HCT116 (cell line): ENCODE data around the gene OR6X1. TPM values are rescaled to one million over a fixed set of nuclear protein-coding genes. Genes with fewer than 3 reads are reported as not detected.

ENCODE experiments used
- ATAC-seq: fragments of 200-7000 bp; cut with Tn5 transposase; 2 replicates; pipeline ENCODE4 v1.9.1; 2020; ENCODE audit warnings: mild to moderate bottlenecking, moderate library complexity
- BruUV-seq: library from RNA; stranded (reverse); fragments of 400-500 nt; replicated peaks from 2 replicates; lab custom pipeline; 2021; lab: Mats Ljungman, UMichigan
- CTCF ChIA-PET: fragments of 300-600 bp; sonication (Branson Sonifier 250); formaldehyde crosslinking; loops from one replicate; lab custom pipeline; 2021; ENCODE audit warnings: antibody characterized with exemption; lab: Charles Lee
- POLR2A ChIA-PET: fragments of 300-600, 350-600 bp; sonication (Branson Sonifier 250); formaldehyde crosslinking; loops from one replicate; lab custom pipeline; 2021; ENCODE audit warnings: antibody characterized with exemption; lab: Charles Lee
- RAD21 ChIA-PET, 2 experiments: fragments of 300-600 bp; sonication (Branson Sonifier 250); formaldehyde crosslinking; loops; one replicate each; lab custom pipeline; 2023; ENCODE audit warnings: low total read pairs in 2 of 2; ENCODE audit not compliant: uncharacterized antibody in 2 of 2, unreplicated experiment in 2 of 2, low non-redundant PET in 1 of 2; lab: Charles Lee
- DNase-seq: peaks from one replicate; pipeline ENCODE4 v3.0.0-alpha.2; 2010; ENCODE audit warnings: low read depth, low spot score
- H2AFZ ChIP-seq: fragments of 200-600 bp; shearing (Covaris generic), sonication (generic); 2 replicates; pipeline ENCODE4 v1.6.1; 2017; ENCODE audit warnings: low read depth, mixed run types, mixed read lengths, antibody characterized with exemption, low read length; ENCODE audit not compliant: poor library complexity, severe bottlenecking
- H3K27ac ChIP-seq: 2 replicates; pipeline ENCODE4 v1.5.1; 2012; ENCODE audit warnings: low read depth, low read length
- H3K27me3 ChIP-seq: fragments of 200-600 bp; sonication (generic); 2 replicates; pipeline ENCODE4 v1.6.1; 2016; ENCODE audit warnings: mixed run types, low read length, mixed read lengths; ENCODE audit not compliant: insufficient read depth
- H3K36me3 ChIP-seq, 2 experiments: fragments of 200-500 bp in 1 of 2; fragments of 200-600 bp in 1 of 2; sonication (Bioruptor generic) in 1 of 2; sonication (generic) in 1 of 2; 2 replicates each; pipeline versions ENCODE4 v1.5.1 to v1.6.1; 2014 to 2016; ENCODE audit warnings: low read length in 2 of 2, inconsistent platforms in 1 of 2, mixed read lengths in 1 of 2, mixed run types in 1 of 2; ENCODE audit not compliant: insufficient read depth in 2 of 2, control insufficient read depth in 1 of 2
- H3K4me1 ChIP-seq, 2 experiments: fragments of 200-600 bp in 1 of 2; sonication (generic) in 1 of 2; 2 replicates each; pipeline versions ENCODE4 v1.5.1 to v1.6.1; 2012 to 2017; ENCODE audit warnings: low read length in 2 of 2, inconsistent platforms in 1 of 2, mild to moderate bottlenecking in 1 of 2, mixed read lengths in 1 of 2, mixed run types in 1 of 2, moderate library complexity in 1 of 2; ENCODE audit not compliant: insufficient read depth in 2 of 2, control insufficient read depth in 1 of 2
- H3K4me2 ChIP-seq: fragments of 200-600 bp; sonication (generic); 2 replicates; pipeline ENCODE4 v1.6.1; 2017; ENCODE audit warnings: mixed run types, low read length, mixed read lengths
- H3K4me3 ChIP-seq, 2 experiments: fragments of 200-600 bp in 1 of 2; sonication (generic) in 1 of 2; replicated peaks in 1 of 2; 2 replicates each; pipeline ENCODE4 v1.5.1; 2011 to 2016; ENCODE audit warnings: low read length in 2 of 2, control low read depth in 1 of 2, low read depth in 1 of 2, mild to moderate bottlenecking in 1 of 2, mixed read lengths in 1 of 2, mixed run types in 1 of 2
- H3K79me2 ChIP-seq: fragments of 200-600 bp; sonication (generic); 2 replicates; pipeline ENCODE4 v1.6.1; 2017; ENCODE audit warnings: mild to moderate bottlenecking, mixed run types, low read length, moderate library complexity, mixed read lengths; ENCODE audit not compliant: insufficient read depth
- H3K9ac ChIP-seq: fragments of 200-600 bp; sonication (generic); 2 replicates; pipeline ENCODE4 v1.6.1; 2016; ENCODE audit warnings: low read length, mixed read lengths
- H3K9me2 ChIP-seq: fragments of 200-600 bp; sonication (generic), shearing (Covaris generic); 2 replicates; pipeline ENCODE4 v1.6.1; 2017; ENCODE audit warnings: mixed run types, mild to moderate bottlenecking, moderate library complexity; ENCODE audit not compliant: insufficient read depth
- H3K9me3 ChIP-seq, 2 experiments: fragments of 200-500 bp in 1 of 2; fragments of 200-600 bp in 1 of 2; sonication (Bioruptor generic) in 1 of 2; sonication (generic) in 1 of 2; 2 replicates each; pipeline ENCODE4 v1.6.1; 2014 to 2017; ENCODE audit warnings: low read length in 2 of 2, mixed read lengths in 2 of 2, inconsistent platforms in 1 of 2, low read depth in 1 of 2, mild to moderate bottlenecking in 1 of 2, mixed run types in 1 of 2, moderate library complexity in 1 of 2; ENCODE audit not compliant: control insufficient read depth in 1 of 2, insufficient read depth in 1 of 2
- H4K20me1 ChIP-seq: fragments of 200-600 bp; sonication (generic), shearing (Covaris generic); 2 replicates; pipeline ENCODE4 v1.6.1; 2017; ENCODE audit warnings: mixed run types, mild to moderate bottlenecking, moderate library complexity; ENCODE audit not compliant: insufficient read depth
- ELF1 ChIP-seq: IDR thresholded peaks from 2 replicates; pipeline ENCODE4 v1.6.1; 2012; ENCODE audit warnings: low read depth, borderline replicate concordance
- EZH2 ChIP-seq: fragments of 200-600 bp; sonication (generic); IDR thresholded peaks from 2 replicates; pipeline ENCODE4 v1.6.1; 2017; ENCODE audit warnings: antibody characterized with exemption, mixed run types
- FOSL1 ChIP-seq: IDR thresholded peaks from 2 replicates; pipeline ENCODE4 v1.6.1; 2012; ENCODE audit warnings: low read depth
- POLR2AphosphoS5 ChIP-seq: IDR thresholded peaks from 2 replicates; pipeline ENCODE4 v1.6.1; 2011; ENCODE audit warnings: mild to moderate bottlenecking, low read depth, low read length, moderate library complexity
- RAD21 ChIP-seq: IDR thresholded peaks from 2 replicates; pipeline ENCODE4 v1.6.1; 2012; ENCODE audit warnings: low read depth, mild to moderate bottlenecking
- TCF7L2 ChIP-seq: IDR thresholded peaks from 2 replicates; pipeline ENCODE4 v1.7.0; 2011; ENCODE audit warnings: borderline replicate concordance, inconsistent platforms; ENCODE audit not compliant: insufficient read depth, insufficient read length; ENCODE audit errors: extremely low read depth
- YY1 ChIP-seq: IDR thresholded peaks from 2 replicates; pipeline ENCODE4 v1.6.1; 2011; ENCODE audit warnings: low read length, low read depth, moderate library complexity, mild to moderate bottlenecking; ENCODE audit not compliant: insufficient replicate concordance; ENCODE audit errors: extremely low read depth
- ZNF274 ChIP-seq: fragments of 200-500 bp; sonication (Bioruptor generic); IDR thresholded peaks from 2 replicates; pipeline ENCODE4 v1.6.1; 2014; ENCODE audit warnings: mild to moderate bottlenecking, low read depth, low read length, inconsistent platforms
- intact Hi-C: fragments of 100-400 bp; cut with micrococcal nuclease; formaldehyde crosslinking; loops from 2 replicates; pipeline ENCODE4 v1.10.0; 2022
- total RNA-seq: library from RNA; stranded (reverse); gene quantifications from one replicate; pipeline ENCODE4 v1.2.1, GENCODE V29; 2021; ENCODE audit not compliant: unreplicated experiment
- TF ChIP-seq, protein P1 (sequence below): IDR thresholded peaks from 2 replicates; pipeline ENCODE4 v1.6.1; 2011; ENCODE audit warnings: mild to moderate bottlenecking, low read length, moderate library complexity; ENCODE audit not compliant: insufficient replicate concordance; ENCODE audit errors: extremely low read depth
- TF ChIP-seq, protein P2 (sequence below), 3 experiments: fragments of 200-600 bp in 1 of 3; sonication (generic) in 1 of 3; IDR thresholded peaks in 2 of 3; conservative IDR thresholded peaks in 1 of 3; 2 replicates each; pipeline ENCODE4 v1.5.1; 2012 to 2017; ENCODE audit warnings: low read depth in 2 of 3, low read length in 2 of 3, antibody characterized with exemption in 1 of 3, borderline replicate concordance in 1 of 3, control low read depth in 1 of 3, mild to moderate bottlenecking in 1 of 3, mixed read lengths in 1 of 3, mixed run types in 1 of 3, moderate library complexity in 1 of 3; ENCODE audit not compliant: insufficient read depth in 1 of 3

Gene OR6X1
- total RNA-seq, 1 experiment from 2014 or later = not detected

DNA sequence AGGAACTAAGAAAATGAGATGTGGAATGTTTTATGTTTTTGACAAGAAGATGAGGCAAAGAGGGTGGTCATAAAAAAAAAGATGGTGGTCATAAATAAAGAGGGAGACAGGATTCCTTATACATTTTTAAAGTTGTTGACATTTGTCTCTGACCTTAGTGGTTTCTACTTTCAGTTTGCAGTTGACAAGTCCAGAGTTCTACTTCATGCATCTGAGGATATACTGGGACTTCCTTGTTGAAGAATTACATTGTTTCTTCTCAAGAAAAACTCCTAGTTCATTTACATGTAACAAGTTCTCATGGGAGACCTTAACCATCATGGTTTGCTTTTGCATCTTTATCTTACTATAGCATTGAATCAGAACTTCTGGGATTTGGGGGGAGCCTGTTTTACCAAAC is 1.2 kb downstream of the OR6X1 start:
- DNase-seq = no peak
- BruUV-seq = no TSS peak
- RAD21 ChIA-PET = no interaction called here
- TF ChIP-seq, protein P1, sequence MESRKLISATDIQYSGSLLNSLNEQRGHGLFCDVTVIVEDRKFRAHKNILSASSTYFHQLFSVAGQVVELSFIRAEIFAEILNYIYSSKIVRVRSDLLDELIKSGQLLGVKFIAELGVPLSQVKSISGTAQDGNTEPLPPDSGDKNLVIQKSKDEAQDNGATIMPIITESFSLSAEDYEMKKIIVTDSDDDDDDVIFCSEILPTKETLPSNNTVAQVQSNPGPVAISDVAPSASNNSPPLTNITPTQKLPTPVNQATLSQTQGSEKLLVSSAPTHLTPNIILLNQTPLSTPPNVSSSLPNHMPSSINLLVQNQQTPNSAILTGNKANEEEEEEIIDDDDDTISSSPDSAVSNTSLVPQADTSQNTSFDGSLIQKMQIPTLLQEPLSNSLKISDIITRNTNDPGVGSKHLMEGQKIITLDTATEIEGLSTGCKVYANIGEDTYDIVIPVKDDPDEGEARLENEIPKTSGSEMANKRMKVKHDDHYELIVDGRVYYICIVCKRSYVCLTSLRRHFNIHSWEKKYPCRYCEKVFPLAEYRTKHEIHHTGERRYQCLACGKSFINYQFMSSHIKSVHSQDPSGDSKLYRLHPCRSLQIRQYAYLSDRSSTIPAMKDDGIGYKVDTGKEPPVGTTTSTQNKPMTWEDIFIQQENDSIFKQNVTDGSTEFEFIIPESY = no peak
- TF ChIP-seq EZH2 (no peak), FOSL1 (no peak), TCF7L2 (no peak), RAD21 (no peak), ZNF274 (no peak), ELF1 (no peak), YY1 (no peak), POLR2AphosphoS5 (no peak)
- TF ChIP-seq, protein P2, sequence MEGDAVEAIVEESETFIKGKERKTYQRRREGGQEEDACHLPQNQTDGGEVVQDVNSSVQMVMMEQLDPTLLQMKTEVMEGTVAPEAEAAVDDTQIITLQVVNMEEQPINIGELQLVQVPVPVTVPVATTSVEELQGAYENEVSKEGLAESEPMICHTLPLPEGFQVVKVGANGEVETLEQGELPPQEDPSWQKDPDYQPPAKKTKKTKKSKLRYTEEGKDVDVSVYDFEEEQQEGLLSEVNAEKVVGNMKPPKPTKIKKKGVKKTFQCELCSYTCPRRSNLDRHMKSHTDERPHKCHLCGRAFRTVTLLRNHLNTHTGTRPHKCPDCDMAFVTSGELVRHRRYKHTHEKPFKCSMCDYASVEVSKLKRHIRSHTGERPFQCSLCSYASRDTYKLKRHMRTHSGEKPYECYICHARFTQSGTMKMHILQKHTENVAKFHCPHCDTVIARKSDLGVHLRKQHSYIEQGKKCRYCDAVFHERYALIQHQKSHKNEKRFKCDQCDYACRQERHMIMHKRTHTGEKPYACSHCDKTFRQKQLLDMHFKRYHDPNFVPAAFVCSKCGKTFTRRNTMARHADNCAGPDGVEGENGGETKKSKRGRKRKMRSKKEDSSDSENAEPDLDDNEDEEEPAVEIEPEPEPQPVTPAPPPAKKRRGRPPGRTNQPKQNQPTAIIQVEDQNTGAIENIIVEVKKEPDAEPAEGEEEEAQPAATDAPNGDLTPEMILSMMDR (IDR thresholded peaks at IDR 0.05 in 2 of 3, conservative IDR thresholded peaks at IDR 0.05 in 1 of 3; ENCODE audit: borderline replicate concordance in 1 of 3, insufficient read depth in 1 of 3, low read depth in 2 of 3, low read length in 2 of 3) = no peak
- no peaks in the 10 kb centered on the region for H3K4me1 ChIP-seq
- no peak overlapping the region for H3K4me2 ChIP-seq
- ATAC-seq = no peak
- H3K79me2 ChIP-seq = no peaks in the 10 kb centered on the region
- H3K9me3 ChIP-seq = no peaks in the 10 kb centered on the region
- H3K4me3 ChIP-seq = no peak overlapping the region
- no peak overlapping the region for H3K9ac ChIP-seq
- no peak overlapping the region for H2AFZ ChIP-seq
- peaks cover 63% of the 10 kb centered on the region for H3K27me3 ChIP-seq
- no peaks in the 10 kb centered on the region for H4K20me1 ChIP-seq
- H3K27ac ChIP-seq = no peak overlapping the region
- CTCF ChIA-PET = no interaction called here
- H3K9me2 ChIP-seq = no peaks in the 10 kb centered on the region
- H3K36me3 ChIP-seq = no peaks in the 10 kb centered on the region
- POLR2A ChIA-PET = no interaction called here
- intact Hi-C loops = no loop called here
